Vagina (tissue), 2 donors: Measurements from ENCODE around the gene CMTM4.

Source experiments
- CTCF ChIP-seq, 3 experiments: fragments of 450-650 bp in 2 of 3; fragments of 200-600 bp in 1 of 3; sonication (generic) in 1 of 3; IDR thresholded peaks; one replicate each; pipeline ENCODE4 v1.5.1; 2017 to 2019; ENCODE audit warnings: antibody characterized with exemption in 3 of 3, mild to moderate bottlenecking in 2 of 3, moderate library complexity in 2 of 3
- POLR2A ChIP-seq, 2 donors: fragments of 450-650 bp; IDR thresholded peaks; one replicate each; pipeline ENCODE4 v1.6.1; 2017; ENCODE audit warnings: antibody characterized with exemption in 2 of 2, mild to moderate bottlenecking in 2 of 2, moderate library complexity in 2 of 2
- POLR2AphosphoS5 ChIP-seq, 2 donors: sonication (generic); formaldehyde crosslinking; IDR thresholded peaks; one replicate each; pipeline ENCODE4 v1.9.0; 2017; ENCODE audit warnings: antibody characterized with exemption in 2 of 2, mild to moderate bottlenecking in 2 of 2, low read depth in 1 of 2; ENCODE audit not compliant: insufficient read depth in 1 of 2

- no peak for TF ChIP-seq POLR2A (IDR thresholded peaks at IDR 0.05)
- no peak for TF ChIP-seq CTCF (IDR thresholded peaks at IDR 0.05)
- TF ChIP-seq POLR2AphosphoS5 (IDR thresholded peaks at IDR 0.05; ENCODE audit: insufficient read depth in 1 of 2, low read depth in 1 of 2) = no peak
Observed at GRCh38 chr16:66670691-66671388, 25.7 kb downstream of the CMTM4 start.
